Subcutaneous adipose tissue (tissue), 4 donors: Measurements from ENCODE around the gene TNNI3. TPM values are rescaled to one million over a fixed set of nuclear protein-coding genes. Genes with fewer than 3 reads are reported as not detected.

Experiments
- CTCF ChIP-seq: fragments of 450-650 bp; IDR thresholded peaks from one replicate; pipeline ENCODE4 v1.5.1; 2016; ENCODE audit warnings: low read depth, mild to moderate bottlenecking, control low read depth, antibody characterized with exemption, moderate library complexity
- total RNA-seq, 4 donors: library from RNA; depleted of rRNA; stranded (reverse); fragments of >200 nt; gene quantifications; one replicate each; pipeline ENCODE4 v1.1.0, GENCODE V29; 2016

The TNNI3 gene
- total RNA-seq, 4 donors from 2014 or later, result not detected

GRCh38 chr19:55158423-55158822 is 891 bp upstream of the TNNI3 start:
- no peak for TF ChIP-seq CTCF

GRCh38 chr19:55156202-55157063 is 1.1 kb downstream of the TNNI3 start:
- no peak for TF ChIP-seq CTCF

GRCh38 chr19:55153652-55154264 is 3.8 kb downstream of the TNNI3 start:
- no peak for TF ChIP-seq CTCF

- no peak for TF ChIP-seq CTCF
These were observed 5.5 kb downstream of the TNNI3 start for GRCh38 chr19:55152017-55152416.

GRCh38 chr19:55149078-55150003 is 8.2 kb downstream of the TNNI3 start, which contains the start of gene TNNT1:
TNNT1 (minus strand) TSS chr19:55149206; CDS start chr19:55147157, 2,049 bp downstream.
- TF ChIP-seq CTCF, result no peak

GRCh38 chr19:55147545-55148251 is 9.8 kb downstream of the TNNI3 start:
- no peak for TF ChIP-seq CTCF
